ENCODE data around the gene VDAC1.

GRCh38 chr5:133950821-133951612, 53.8 kb downstream of the VDAC1 start:
- TF ChIP-seq CTCF (IDR thresholded peaks at IDR 0.05) (no peak), POLR2A (IDR thresholded peaks at IDR 0.05) (no peak), EP300 (IDR thresholded peaks at IDR 0.05) (no peak)
